Measurements from ENCODE around the gene SELENOH.

SELENOH gene

DNA sequence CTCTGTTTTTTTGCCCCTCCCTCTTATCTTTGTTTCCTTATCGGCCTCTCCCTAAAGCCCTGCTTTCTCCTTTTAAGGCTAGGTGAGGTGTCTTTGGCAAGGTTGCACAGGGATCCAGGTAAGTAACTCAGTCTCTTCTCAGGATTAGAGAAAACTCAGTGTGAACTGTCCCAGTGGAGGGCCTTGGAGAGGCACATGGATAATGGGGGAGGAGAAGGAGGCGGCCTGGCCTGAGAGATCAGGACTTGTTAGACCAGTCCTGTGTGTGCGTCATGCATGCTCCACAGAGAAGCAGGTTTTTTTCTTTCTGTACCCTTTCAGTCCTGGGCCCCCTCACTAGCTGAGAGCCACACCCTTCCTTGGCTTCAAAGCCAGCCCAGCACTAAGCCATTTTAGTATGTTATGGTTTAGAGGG, 40.2 kb downstream of the SELENOH start:
- peak; percentile 46 for ATAC-seq
- DNase-seq = no peak

DNA sequence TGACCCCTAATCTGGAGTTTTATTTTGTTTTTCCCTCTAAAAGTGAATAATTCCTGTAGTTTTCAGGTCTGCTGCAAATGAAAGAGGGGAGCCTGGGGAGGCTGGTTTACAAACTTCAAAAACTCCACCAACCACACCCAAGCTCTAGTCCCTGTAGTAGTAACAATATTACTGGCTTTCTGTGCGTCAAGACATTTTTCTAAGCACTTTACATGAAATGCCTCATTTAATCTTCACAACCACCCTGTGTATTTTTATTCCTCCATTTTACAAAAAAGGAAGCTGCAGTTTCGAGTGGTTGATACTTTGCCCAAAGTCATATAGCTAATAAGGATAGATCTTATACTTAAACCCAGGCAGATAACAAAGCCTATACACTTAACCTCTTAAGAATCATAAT, 43.8 kb downstream of the SELENOH start:
- no peak for ATAC-seq
- no peak for DNase-seq

DNA sequence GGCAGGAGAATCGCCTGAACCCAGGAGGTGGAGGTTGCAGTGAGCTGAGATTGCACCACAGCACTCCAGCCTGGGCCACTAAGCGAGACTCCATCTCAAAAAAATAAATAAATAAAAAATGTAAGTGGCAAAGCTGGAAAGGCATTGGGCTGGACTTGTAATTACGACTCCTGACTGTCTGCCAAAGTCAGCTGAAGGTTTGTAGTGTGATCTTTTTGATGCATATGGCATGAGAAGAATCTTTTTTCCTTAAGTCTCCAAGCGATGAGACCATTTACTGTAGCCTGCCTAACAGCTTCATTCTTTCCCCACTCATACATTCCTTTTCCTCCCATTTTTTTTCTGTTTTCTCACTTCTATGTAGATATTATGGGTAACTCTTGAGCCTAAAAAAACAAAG, 45.1 kb downstream of the SELENOH start:
- no peak for DNase-seq
- ATAC-seq = no peak

DNA sequence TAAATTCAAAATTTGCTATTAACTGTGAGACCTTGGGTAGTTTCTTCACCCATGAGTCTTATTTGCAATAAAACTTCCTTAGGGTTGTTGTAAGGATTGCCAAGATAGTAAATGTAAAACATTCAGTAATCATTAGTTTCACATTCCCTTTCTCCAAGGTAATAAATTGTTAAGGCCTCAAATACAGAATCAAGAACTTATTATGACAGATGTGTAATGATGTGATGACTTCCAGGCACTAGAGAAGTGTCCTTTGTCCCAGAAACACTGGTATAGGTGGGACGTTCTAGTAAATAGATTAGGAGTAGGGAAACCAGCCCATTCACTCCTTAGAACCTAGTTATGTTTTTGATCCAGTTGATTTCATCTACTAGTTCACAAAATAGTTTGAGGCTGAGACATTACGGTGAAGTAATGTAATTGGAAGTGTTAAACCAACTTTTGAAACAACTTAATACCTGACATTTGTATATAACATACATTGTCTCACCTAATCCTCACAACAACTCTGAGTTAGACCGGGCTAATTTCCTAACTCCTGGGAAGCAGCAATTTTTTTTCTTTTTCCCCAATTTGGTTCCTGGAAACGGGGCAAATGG, 45.8 kb downstream of the SELENOH start:
- DNase-seq (no peak), ATAC-seq (no peak)

GRCh38 chr11:57787920-57788702, 46.8 kb downstream of the SELENOH start:
- ATAC-seq (no peak), DNase-seq (no peak)

GRCh38 chr11:57788703-57789088, 47.4 kb downstream of the SELENOH start:
- ATAC-seq = no peak
- DNase-seq = no peak

- peak; percentile 15 for DNase-seq
- ATAC-seq = no peak
These were observed 50.2 kb downstream of the SELENOH start for GRCh38 chr11:57791321-57792059.

DNA sequence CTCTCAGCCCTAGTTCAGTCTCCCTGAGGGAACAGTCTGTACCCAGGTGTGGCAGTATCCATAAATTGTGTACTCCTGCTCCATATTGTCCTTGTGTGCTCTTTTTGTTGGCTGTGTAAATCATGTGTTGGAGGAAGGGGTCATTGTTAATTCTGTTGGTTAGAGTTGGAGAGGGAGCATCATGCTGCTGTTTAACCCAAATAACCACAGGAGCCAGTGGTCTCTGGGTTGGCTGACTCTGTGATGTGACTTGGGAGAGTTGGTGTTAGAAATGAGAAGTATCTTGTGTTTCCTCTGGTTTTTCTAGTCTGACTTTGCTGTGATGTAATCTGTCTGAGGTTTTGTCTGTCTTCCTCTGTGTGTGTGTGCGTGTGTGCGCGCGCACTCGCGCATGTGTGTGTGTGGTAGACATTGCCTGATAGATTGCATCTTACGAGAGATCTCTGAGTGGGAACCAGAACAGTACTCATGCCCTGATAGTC, 50.8 kb downstream of the SELENOH start:
- DNase-seq (peak; percentile 76), ATAC-seq (peak; percentile 93)

DNA sequence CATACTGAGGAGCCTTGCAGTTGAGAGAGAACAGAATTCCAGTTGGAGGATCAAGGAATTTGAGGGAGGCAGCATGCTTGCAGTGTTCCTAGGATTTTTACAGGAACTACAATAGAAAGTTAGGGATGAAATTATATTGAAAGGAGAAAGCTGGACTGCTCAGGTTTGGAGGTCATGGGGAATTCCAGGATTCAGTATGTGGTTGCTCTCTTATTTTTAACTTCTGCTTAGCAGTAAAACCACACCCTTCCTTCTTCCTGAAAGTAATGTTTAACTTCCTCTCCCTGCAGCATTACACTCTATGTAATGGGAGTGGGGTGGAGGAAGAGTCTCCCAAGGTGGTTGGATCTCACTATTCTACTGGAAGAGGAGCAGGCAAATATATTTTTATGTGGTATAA, 51.6 kb downstream of the SELENOH start:
- DNase-seq (no peak), ATAC-seq (peak; percentile 4)
